Measurements from ENCODE around the gene IFIH1.

GRCh38 chr2:162327806-162328205 is 9.3 kb upstream of the IFIH1 start:
- TF ChIP-seq CTCF (IDR thresholded peaks at IDR 0.05; ENCODE audit: low read length): no peak
- no peak for TF ChIP-seq EZH2 (optimal IDR thresholded peaks at IDR 0.05; ENCODE audit: low read depth, low read length)
- TF ChIP-seq EZH2phosphoT487 (IDR thresholded peaks at IDR 0.05; ENCODE audit: low read length): no peak
